DOHH2 (cell line): ENCODE data around the gene PVALEF.

Source experiments
- EZH2phosphoT487 ChIP-seq: fragments of 200-600 bp; sonication (generic); IDR thresholded peaks from 2 replicates; pipeline ENCODE4 v1.6.1; 2017; ENCODE audit warnings: borderline replicate concordance, mild to moderate bottlenecking, antibody characterized with exemption, low read length, moderate library complexity, mixed read lengths
- TF ChIP-seq, protein P1 (sequence below): fragments of 200-600 bp; sonication (generic); IDR thresholded peaks from one replicate; pipeline ENCODE4 v1.5.1; 2014; ENCODE audit warnings: antibody characterized with exemption, mild to moderate bottlenecking, low read depth, low read length; ENCODE audit not compliant: poor library complexity, severe bottlenecking

DNA sequence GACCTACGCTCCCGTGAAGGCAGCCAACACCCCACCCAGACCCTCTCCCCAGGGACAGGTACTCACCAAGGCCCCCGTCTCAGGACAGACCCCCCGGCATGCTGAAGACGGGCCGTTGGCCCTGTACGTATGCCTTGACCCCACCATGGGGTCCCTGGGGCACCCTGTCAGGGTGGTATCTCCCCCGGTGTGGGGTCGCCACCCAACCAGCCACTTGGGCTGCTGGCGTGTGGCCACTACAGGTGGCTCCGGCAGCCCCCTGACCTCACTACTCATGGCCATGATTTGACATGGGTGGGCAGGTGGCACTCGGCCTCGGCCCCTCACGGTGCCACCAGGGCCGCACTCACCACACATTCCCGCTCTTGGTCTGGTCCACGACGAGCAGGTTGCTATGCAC, 40.9 kb upstream of the PVALEF start:
- TF ChIP-seq, protein P1, sequence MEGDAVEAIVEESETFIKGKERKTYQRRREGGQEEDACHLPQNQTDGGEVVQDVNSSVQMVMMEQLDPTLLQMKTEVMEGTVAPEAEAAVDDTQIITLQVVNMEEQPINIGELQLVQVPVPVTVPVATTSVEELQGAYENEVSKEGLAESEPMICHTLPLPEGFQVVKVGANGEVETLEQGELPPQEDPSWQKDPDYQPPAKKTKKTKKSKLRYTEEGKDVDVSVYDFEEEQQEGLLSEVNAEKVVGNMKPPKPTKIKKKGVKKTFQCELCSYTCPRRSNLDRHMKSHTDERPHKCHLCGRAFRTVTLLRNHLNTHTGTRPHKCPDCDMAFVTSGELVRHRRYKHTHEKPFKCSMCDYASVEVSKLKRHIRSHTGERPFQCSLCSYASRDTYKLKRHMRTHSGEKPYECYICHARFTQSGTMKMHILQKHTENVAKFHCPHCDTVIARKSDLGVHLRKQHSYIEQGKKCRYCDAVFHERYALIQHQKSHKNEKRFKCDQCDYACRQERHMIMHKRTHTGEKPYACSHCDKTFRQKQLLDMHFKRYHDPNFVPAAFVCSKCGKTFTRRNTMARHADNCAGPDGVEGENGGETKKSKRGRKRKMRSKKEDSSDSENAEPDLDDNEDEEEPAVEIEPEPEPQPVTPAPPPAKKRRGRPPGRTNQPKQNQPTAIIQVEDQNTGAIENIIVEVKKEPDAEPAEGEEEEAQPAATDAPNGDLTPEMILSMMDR: no peak
- TF ChIP-seq EZH2phosphoT487: no peak
